HFF-Myc (cell line): ENCODE measurements around the gene SPTB.

Experiments
- DNase-seq: peaks from one replicate; pipeline ENCODE4 v3.0.0-alpha.2; 2011; ENCODE audit warnings: low read depth; ENCODE audit errors: extremely low read depth
- H3K4me3 ChIP-seq: replicated peaks from 2 replicates; pipeline ENCODE4 v1.5.1; 2011; ENCODE audit warnings: low read depth, mild to moderate bottlenecking, control low read depth, low read length
- CTCF ChIP-seq: IDR thresholded peaks from 2 replicates; pipeline ENCODE4 v1.5.1; 2012; ENCODE audit warnings: mild to moderate bottlenecking, low read depth, low read length, control low read depth; ENCODE audit errors: missing control alignments

Gene SPTB

GRCh38 chr14:64845878-64846277 lies 33.8 kb downstream of the SPTB start:
- TF ChIP-seq CTCF, result no peak
- H3K4me3 ChIP-seq, result no peak overlapping the region
- no peak for DNase-seq

- no peak overlapping the region for H3K4me3 ChIP-seq
- TF ChIP-seq CTCF, result no peak
- no peak for DNase-seq
These were observed 34.7 kb downstream of the SPTB start for GRCh38 chr14:64844969-64845536.

GRCh38 chr14:64844272-64844671 lies 35.4 kb downstream of the SPTB start:
- TF ChIP-seq CTCF, result no peak
- no peak for DNase-seq
- no peak overlapping the region for H3K4me3 ChIP-seq

GRCh38 chr14:64843548-64843947 lies 36.2 kb downstream of the SPTB start:
- DNase-seq, result no peak
- no peak for TF ChIP-seq CTCF
- H3K4me3 ChIP-seq, result no peak overlapping the region

- no peak for DNase-seq
- no peak overlapping the region for H3K4me3 ChIP-seq
- TF ChIP-seq CTCF, result no peak
These were observed 37.6 kb downstream of the SPTB start for GRCh38 chr14:64841772-64842750.

- no peak overlapping the region for H3K4me3 ChIP-seq
- peak; percentile 56 for TF ChIP-seq CTCF
- DNase-seq, result peak; percentile 32
These were observed 38.5 kb downstream of the SPTB start for GRCh38 chr14:64841121-64841651.
